NB4 (cell line): ENCODE measurements around the gene UNG.

ENCODE experiments used
- TF ChIP-seq, protein P1 (sequence below): IDR thresholded peaks from 2 replicates; pipeline ENCODE4 v1.6.1; 2011; ENCODE audit warnings: low read depth, low read length
- TF ChIP-seq, protein P2 (sequence below): IDR thresholded peaks from one replicate; pipeline ENCODE4 v1.5.1; 2012; ENCODE audit warnings: low read depth, low read length

DNA sequence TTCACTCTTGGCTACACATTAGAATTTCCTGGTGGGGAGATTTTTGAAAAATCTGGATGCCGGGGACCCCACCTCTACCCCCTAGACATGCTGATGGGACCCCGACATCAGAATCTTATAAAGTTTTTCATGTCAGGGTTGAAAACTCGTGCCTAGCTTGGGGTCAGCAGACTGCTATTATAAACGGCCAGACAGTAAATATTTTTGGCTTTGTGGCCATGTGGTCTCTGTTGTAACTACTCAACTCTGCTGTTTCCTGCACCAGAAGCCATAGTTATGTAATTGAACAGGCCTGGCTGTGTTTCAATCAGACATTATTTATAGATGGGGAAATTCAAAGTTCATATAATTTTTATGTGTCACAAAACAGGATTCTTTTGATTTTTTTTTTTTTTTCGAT lies 60.6 kb downstream of the UNG start:
- TF ChIP-seq, protein P1, sequence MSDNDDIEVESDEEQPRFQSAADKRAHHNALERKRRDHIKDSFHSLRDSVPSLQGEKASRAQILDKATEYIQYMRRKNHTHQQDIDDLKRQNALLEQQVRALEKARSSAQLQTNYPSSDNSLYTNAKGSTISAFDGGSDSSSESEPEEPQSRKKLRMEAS: peak; percentile 46; the same call in 1 of the 2 replicates
- TF ChIP-seq, protein P2, sequence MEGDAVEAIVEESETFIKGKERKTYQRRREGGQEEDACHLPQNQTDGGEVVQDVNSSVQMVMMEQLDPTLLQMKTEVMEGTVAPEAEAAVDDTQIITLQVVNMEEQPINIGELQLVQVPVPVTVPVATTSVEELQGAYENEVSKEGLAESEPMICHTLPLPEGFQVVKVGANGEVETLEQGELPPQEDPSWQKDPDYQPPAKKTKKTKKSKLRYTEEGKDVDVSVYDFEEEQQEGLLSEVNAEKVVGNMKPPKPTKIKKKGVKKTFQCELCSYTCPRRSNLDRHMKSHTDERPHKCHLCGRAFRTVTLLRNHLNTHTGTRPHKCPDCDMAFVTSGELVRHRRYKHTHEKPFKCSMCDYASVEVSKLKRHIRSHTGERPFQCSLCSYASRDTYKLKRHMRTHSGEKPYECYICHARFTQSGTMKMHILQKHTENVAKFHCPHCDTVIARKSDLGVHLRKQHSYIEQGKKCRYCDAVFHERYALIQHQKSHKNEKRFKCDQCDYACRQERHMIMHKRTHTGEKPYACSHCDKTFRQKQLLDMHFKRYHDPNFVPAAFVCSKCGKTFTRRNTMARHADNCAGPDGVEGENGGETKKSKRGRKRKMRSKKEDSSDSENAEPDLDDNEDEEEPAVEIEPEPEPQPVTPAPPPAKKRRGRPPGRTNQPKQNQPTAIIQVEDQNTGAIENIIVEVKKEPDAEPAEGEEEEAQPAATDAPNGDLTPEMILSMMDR: no peak
